HG03175 (cell line): ENCODE data around the gene VPS39.

Source experiments
- ATAC-seq: cut with Tn5 transposase; IDR thresholded peaks from one replicate; pipeline ENCODE4 v1.9.1; 2021; ENCODE audit warnings: mild to moderate bottlenecking, moderate library complexity; ENCODE audit not compliant: unreplicated experiment

VPS39 gene

DNA sequence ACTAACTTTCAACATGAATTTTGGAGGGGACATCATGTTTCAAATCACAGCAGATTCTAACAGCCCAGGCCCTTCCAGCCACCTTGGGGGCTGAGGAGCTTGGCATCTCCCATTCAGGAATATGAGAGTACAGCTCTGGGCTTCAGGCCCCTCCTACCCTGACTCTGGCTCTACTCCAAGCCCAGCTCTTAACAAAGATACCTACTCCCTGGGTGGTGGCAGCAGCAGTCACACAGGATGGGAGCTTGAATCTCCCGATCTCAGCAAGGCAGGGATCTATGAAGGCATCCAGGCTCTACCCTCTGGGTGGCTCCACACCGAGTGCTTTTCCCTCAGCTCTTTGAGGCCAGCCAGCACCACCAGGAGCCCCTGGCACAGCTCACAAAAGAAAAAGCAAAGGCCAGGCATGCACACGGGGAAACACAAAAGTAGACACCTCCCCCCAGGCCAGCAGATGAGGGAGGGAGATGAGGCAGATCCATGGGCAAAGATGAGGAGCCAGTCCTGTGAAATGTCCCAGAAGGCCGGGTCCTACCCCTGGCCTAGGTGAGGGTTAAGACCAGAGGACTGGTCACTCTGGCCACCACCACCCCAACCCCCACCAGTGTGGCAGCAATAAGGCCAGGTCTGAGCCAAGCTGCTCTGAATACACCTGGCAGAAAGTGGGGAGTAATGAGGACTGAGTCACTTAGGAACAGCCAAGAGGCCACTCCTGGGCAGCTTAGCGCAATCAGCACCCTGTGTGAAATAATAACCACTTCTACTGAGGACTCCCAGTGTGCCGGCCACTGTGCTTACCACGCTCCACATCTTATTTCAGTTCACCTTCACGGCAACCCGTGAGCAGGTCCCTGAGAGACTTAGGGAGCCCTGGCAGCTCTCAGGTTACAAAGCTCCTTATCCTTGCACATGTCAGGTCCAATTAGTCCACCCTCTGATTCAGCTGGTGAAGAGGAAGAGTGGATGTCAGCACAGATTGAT lies 76.0 kb downstream of the VPS39 start:
- no peak for ATAC-seq

DNA sequence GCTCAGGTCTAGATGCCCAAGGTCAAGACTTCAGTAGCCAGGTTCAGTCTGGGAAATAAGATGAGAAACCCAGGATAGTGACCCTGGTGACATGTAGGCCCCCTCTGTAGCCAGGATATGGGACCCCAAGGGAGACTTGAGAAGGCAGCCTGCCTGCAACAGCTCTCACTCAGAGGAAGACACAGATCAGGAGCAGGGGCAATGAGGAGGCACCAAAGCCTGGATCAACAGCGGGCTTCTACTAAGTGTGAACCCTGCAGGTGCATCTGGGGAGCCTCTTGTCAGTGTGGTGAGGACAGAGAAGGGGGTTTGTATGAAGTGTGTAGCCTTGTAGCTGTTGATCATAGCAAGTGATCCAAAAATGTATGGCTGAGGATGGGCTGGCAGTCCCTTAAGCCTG lies 77.1 kb downstream of the VPS39 start:
- ATAC-seq: no peak

- no peak for ATAC-seq
Measured at GRCh38 chr15:42130246-42130986, 77.7 kb downstream of the VPS39 start.

GRCh38 chr15:42129364-42129763 lies 78.7 kb downstream of the VPS39 start:
- ATAC-seq: no peak

DNA sequence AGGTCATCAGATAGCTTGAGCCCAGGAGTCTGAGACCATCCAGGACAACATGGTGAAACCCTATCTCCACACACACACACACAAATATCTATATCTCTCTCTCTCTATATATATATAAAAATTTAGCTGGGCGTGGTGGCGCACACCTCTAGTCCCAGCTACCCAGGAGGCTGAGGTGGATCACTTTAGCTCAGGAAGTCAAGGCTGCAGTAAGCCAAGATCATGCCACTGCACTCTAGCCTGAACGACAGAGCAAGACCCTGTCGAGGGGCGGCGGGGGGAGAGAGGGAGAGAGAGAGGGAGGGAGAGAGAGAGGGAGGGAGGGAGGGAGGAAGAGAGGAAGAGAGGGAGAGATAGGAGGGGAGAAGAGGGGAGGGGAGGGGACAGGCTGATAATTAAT lies 79.6 kb downstream of the VPS39 start:
- ATAC-seq: no peak

DNA sequence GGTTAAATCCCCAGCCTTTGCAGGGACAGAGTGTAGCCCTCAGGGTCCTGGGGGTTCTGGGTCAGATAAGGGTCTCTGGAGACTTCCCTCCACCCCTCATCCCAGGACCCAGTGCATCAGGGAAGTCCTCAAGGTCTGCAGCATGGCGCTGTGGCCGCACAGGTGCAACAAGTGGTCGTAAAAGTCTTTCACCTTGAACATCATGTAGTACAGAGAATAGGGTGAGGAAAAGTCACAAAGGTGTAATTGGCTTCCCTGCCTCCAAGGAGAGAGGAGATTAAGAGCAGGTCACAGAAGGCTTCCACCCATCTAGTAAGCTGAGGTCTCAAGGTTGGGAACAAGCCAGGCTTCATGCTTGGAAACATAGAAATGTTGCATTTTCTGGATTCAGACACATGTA lies 84.6 kb downstream of the VPS39 start:
- ATAC-seq: no peak

- no peak for ATAC-seq
Measured at GRCh38 chr15:42121682-42122081, 86.4 kb downstream of the VPS39 start.

DNA sequence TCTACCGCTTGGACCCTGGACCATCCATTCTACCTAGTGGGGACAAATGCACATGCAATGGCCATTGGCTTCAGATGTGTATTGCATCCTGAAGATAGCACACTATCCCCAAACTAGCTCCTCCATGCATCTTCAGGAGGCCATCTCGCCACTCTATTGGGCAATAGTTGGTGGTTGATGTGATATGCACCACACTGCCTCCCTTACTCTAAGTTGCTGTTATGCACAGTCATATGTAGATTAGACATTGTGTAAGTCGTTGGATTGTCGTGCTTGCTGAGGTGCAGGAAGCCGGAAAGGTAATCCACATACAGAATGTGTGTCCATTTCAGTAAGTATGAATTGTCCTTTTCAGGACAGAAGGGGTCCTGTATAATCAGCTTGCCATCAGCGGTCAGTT lies 87.1 kb downstream of the VPS39 start:
- no peak for ATAC-seq

DNA sequence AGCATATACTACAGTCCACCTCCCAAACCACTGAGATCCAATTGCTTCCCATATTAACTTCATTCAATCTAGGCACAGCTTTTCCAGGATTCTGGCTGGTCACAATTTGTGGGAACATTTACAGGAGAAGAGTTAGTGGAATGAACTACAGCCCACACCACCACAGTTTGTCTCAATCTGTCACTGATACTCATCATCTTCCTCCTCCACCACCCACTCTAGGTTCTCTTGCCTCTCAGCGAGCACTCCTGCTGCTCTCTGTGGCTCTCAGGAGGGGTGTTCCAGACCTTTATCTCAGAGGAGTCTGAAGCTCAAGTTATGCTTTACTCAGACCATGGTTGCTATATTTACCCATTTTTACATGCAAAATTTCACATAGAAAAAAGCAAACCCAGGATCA lies 87.8 kb downstream of the VPS39 start:
- no peak for ATAC-seq

- ATAC-seq: no peak
Measured at GRCh38 chr15:42119446-42119760, 88.7 kb downstream of the VPS39 start.

GRCh38 chr15:42118650-42119445 lies 89.3 kb downstream of the VPS39 start:
- no peak for ATAC-seq

- ATAC-seq: no peak
Measured at GRCh38 chr15:42111924-42112323, 96.2 kb downstream of the VPS39 start.

GRCh38 chr15:42110367-42110766 lies 97.7 kb downstream of the VPS39 start:
- ATAC-seq: no peak

- ATAC-seq: no peak
Measured at GRCh38 chr15:42108806-42109205, 99.3 kb downstream of the VPS39 start.
